HCT116 (cell line): ENCODE data around the gene CLDN1. TPM values are rescaled to one million over a fixed set of nuclear protein-coding genes. Genes with fewer than 3 reads are reported as not detected.

Source experiments
- ATAC-seq: fragments of 200-7000 bp; cut with Tn5 transposase; 2 replicates; pipeline ENCODE4 v1.9.1; 2020; ENCODE audit warnings: mild to moderate bottlenecking, moderate library complexity
- BruUV-seq: library from RNA; stranded (reverse); fragments of 400-500 nt; replicated peaks from 2 replicates; lab custom pipeline; 2021; lab: Mats Ljungman, UMichigan
- CTCF ChIA-PET: fragments of 300-600 bp; sonication (Branson Sonifier 250); formaldehyde crosslinking; loops from one replicate; lab custom pipeline; 2021; ENCODE audit warnings: antibody characterized with exemption; lab: Charles Lee
- POLR2A ChIA-PET: fragments of 300-600, 350-600 bp; sonication (Branson Sonifier 250); formaldehyde crosslinking; loops from one replicate; lab custom pipeline; 2021; ENCODE audit warnings: antibody characterized with exemption; lab: Charles Lee
- RAD21 ChIA-PET, 2 experiments: fragments of 300-600 bp; sonication (Branson Sonifier 250); formaldehyde crosslinking; loops; one replicate each; lab custom pipeline; 2023; ENCODE audit warnings: low total read pairs in 2 of 2; ENCODE audit not compliant: uncharacterized antibody in 2 of 2, unreplicated experiment in 2 of 2, low non-redundant PET in 1 of 2; lab: Charles Lee
- DNase-seq: peaks from one replicate; pipeline ENCODE4 v3.0.0-alpha.2; 2010; ENCODE audit warnings: low read depth, low spot score
- H2AFZ ChIP-seq: fragments of 200-600 bp; shearing (Covaris generic), sonication (generic); 2 replicates; pipeline ENCODE4 v1.6.1; 2017; ENCODE audit warnings: low read depth, mixed run types, mixed read lengths, antibody characterized with exemption, low read length; ENCODE audit not compliant: poor library complexity, severe bottlenecking
- H3K27ac ChIP-seq: 2 replicates; pipeline ENCODE4 v1.5.1; 2012; ENCODE audit warnings: low read depth, low read length
- H3K27me3 ChIP-seq: fragments of 200-600 bp; sonication (generic); 2 replicates; pipeline ENCODE4 v1.6.1; 2016; ENCODE audit warnings: mixed run types, low read length, mixed read lengths; ENCODE audit not compliant: insufficient read depth
- H3K36me3 ChIP-seq, 2 experiments: fragments of 200-500 bp in 1 of 2; fragments of 200-600 bp in 1 of 2; sonication (Bioruptor generic) in 1 of 2; sonication (generic) in 1 of 2; 2 replicates each; pipeline versions ENCODE4 v1.5.1 to v1.6.1; 2014 to 2016; ENCODE audit warnings: low read length in 2 of 2, inconsistent platforms in 1 of 2, mixed read lengths in 1 of 2, mixed run types in 1 of 2; ENCODE audit not compliant: insufficient read depth in 2 of 2, control insufficient read depth in 1 of 2
- H3K4me1 ChIP-seq, 2 experiments: fragments of 200-600 bp in 1 of 2; sonication (generic) in 1 of 2; 2 replicates each; pipeline versions ENCODE4 v1.5.1 to v1.6.1; 2012 to 2017; ENCODE audit warnings: low read length in 2 of 2, inconsistent platforms in 1 of 2, mild to moderate bottlenecking in 1 of 2, mixed read lengths in 1 of 2, mixed run types in 1 of 2, moderate library complexity in 1 of 2; ENCODE audit not compliant: insufficient read depth in 2 of 2, control insufficient read depth in 1 of 2
- H3K4me2 ChIP-seq: fragments of 200-600 bp; sonication (generic); 2 replicates; pipeline ENCODE4 v1.6.1; 2017; ENCODE audit warnings: mixed run types, low read length, mixed read lengths
- H3K4me3 ChIP-seq, 2 experiments: fragments of 200-600 bp in 1 of 2; sonication (generic) in 1 of 2; replicated peaks in 1 of 2; 2 replicates each; pipeline ENCODE4 v1.5.1; 2011 to 2016; ENCODE audit warnings: low read length in 2 of 2, control low read depth in 1 of 2, low read depth in 1 of 2, mild to moderate bottlenecking in 1 of 2, mixed read lengths in 1 of 2, mixed run types in 1 of 2
- H3K79me2 ChIP-seq: fragments of 200-600 bp; sonication (generic); 2 replicates; pipeline ENCODE4 v1.6.1; 2017; ENCODE audit warnings: mild to moderate bottlenecking, mixed run types, low read length, moderate library complexity, mixed read lengths; ENCODE audit not compliant: insufficient read depth
- H3K9ac ChIP-seq: fragments of 200-600 bp; sonication (generic); 2 replicates; pipeline ENCODE4 v1.6.1; 2016; ENCODE audit warnings: low read length, mixed read lengths
- H3K9me2 ChIP-seq: fragments of 200-600 bp; sonication (generic), shearing (Covaris generic); 2 replicates; pipeline ENCODE4 v1.6.1; 2017; ENCODE audit warnings: mixed run types, mild to moderate bottlenecking, moderate library complexity; ENCODE audit not compliant: insufficient read depth
- H3K9me3 ChIP-seq, 2 experiments: fragments of 200-500 bp in 1 of 2; fragments of 200-600 bp in 1 of 2; sonication (Bioruptor generic) in 1 of 2; sonication (generic) in 1 of 2; 2 replicates each; pipeline ENCODE4 v1.6.1; 2014 to 2017; ENCODE audit warnings: low read length in 2 of 2, mixed read lengths in 2 of 2, inconsistent platforms in 1 of 2, low read depth in 1 of 2, mild to moderate bottlenecking in 1 of 2, mixed run types in 1 of 2, moderate library complexity in 1 of 2; ENCODE audit not compliant: control insufficient read depth in 1 of 2, insufficient read depth in 1 of 2
- H4K20me1 ChIP-seq: fragments of 200-600 bp; sonication (generic), shearing (Covaris generic); 2 replicates; pipeline ENCODE4 v1.6.1; 2017; ENCODE audit warnings: mixed run types, mild to moderate bottlenecking, moderate library complexity; ENCODE audit not compliant: insufficient read depth
- CBX3 ChIP-seq: IDR thresholded peaks from 2 replicates; pipeline ENCODE4 v1.6.1; 2012; ENCODE audit warnings: low read depth
- CEBPB ChIP-seq: IDR thresholded peaks from 2 replicates; pipeline ENCODE4 v1.6.1; 2012; ENCODE audit warnings: low read depth
- EGR1 ChIP-seq: IDR thresholded peaks from 2 replicates; pipeline ENCODE4 v1.6.1; 2012; ENCODE audit warnings: low read depth
- ELF1 ChIP-seq: IDR thresholded peaks from 2 replicates; pipeline ENCODE4 v1.6.1; 2012; ENCODE audit warnings: low read depth, borderline replicate concordance
- EZH2 ChIP-seq: fragments of 200-600 bp; sonication (generic); IDR thresholded peaks from 2 replicates; pipeline ENCODE4 v1.6.1; 2017; ENCODE audit warnings: antibody characterized with exemption, mixed run types
- SIN3A ChIP-seq: IDR thresholded peaks from 2 replicates; pipeline ENCODE4 v1.6.1; 2012; ENCODE audit warnings: low read depth
- SP1 ChIP-seq: IDR thresholded peaks from 2 replicates; pipeline ENCODE4 v1.6.1; 2012; ENCODE audit warnings: low read depth
- YY1 ChIP-seq: IDR thresholded peaks from 2 replicates; pipeline ENCODE4 v1.6.1; 2011; ENCODE audit warnings: low read length, low read depth, moderate library complexity, mild to moderate bottlenecking; ENCODE audit not compliant: insufficient replicate concordance; ENCODE audit errors: extremely low read depth
- ZNF274 ChIP-seq: fragments of 200-500 bp; sonication (Bioruptor generic); IDR thresholded peaks from 2 replicates; pipeline ENCODE4 v1.6.1; 2014; ENCODE audit warnings: mild to moderate bottlenecking, low read depth, low read length, inconsistent platforms
- intact Hi-C: fragments of 100-400 bp; cut with micrococcal nuclease; formaldehyde crosslinking; loops from 2 replicates; pipeline ENCODE4 v1.10.0; 2022
- total RNA-seq: library from RNA; stranded (reverse); gene quantifications from one replicate; pipeline ENCODE4 v1.2.1, GENCODE V29; 2021; ENCODE audit not compliant: unreplicated experiment
- TF ChIP-seq, protein P1 (sequence below): IDR thresholded peaks from 2 replicates; pipeline ENCODE4 v1.6.1; 2011; ENCODE audit warnings: mild to moderate bottlenecking, low read length, moderate library complexity; ENCODE audit not compliant: insufficient replicate concordance; ENCODE audit errors: extremely low read depth
- TF ChIP-seq, protein P2 (sequence below): IDR thresholded peaks from 2 replicates; pipeline ENCODE4 v1.6.1; 2012
- TF ChIP-seq, protein P3 (sequence below): IDR thresholded peaks from 2 replicates; pipeline ENCODE4 v1.6.1; 2012
- TF ChIP-seq, protein P4 (sequence below): IDR thresholded peaks from 2 replicates; pipeline ENCODE4 v1.6.1; 2012; ENCODE audit warnings: low read depth

The CLDN1 gene
- total RNA-seq, 1 experiment from 2014 or later, result 0.20 TPM

DNA sequence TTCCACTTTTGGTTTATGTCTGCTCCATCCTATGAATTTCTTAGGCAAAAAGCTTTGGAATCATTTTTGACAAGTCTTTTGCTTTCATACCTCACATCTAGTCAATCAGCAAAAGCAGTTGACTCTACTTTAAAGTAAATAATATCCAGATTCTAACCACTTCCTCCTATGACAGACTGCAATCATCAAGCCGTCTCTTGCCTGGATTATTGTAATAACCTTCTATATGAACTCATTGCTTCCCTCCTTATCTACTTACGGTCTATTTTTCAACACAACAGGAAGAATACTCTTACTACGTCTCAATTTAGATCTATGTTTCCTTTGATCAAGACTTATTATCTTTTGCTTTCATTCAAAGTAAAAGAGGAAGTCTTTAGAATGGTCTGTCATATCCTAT is 20.7 kb downstream of the CLDN1 start (continued):
- TF ChIP-seq, protein P1, sequence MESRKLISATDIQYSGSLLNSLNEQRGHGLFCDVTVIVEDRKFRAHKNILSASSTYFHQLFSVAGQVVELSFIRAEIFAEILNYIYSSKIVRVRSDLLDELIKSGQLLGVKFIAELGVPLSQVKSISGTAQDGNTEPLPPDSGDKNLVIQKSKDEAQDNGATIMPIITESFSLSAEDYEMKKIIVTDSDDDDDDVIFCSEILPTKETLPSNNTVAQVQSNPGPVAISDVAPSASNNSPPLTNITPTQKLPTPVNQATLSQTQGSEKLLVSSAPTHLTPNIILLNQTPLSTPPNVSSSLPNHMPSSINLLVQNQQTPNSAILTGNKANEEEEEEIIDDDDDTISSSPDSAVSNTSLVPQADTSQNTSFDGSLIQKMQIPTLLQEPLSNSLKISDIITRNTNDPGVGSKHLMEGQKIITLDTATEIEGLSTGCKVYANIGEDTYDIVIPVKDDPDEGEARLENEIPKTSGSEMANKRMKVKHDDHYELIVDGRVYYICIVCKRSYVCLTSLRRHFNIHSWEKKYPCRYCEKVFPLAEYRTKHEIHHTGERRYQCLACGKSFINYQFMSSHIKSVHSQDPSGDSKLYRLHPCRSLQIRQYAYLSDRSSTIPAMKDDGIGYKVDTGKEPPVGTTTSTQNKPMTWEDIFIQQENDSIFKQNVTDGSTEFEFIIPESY, result no peak
- TF ChIP-seq, protein P2, sequence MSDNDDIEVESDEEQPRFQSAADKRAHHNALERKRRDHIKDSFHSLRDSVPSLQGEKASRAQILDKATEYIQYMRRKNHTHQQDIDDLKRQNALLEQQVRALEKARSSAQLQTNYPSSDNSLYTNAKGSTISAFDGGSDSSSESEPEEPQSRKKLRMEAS, result no peak
- no peak for TF ChIP-seq CEBPB

DNA sequence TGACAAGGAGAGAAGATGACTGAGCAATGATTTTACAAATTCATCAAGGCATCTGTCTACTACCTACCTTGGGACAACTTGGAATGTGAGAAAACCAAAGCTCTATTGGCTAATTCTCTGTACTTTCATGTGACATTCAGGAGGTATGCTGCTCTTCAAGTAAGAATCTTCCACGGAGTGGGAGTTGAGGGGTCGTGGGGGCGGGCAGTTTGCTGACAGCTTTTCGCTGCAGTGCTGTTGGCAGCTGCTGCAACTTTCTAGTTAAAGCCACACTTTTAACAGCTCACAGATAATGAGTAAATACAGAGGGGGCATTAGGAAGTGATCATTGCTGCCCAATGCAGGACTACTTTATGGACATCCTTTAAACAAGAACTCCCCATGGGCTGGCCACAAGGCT is 22.3 kb downstream of the CLDN1 start:
- CTCF ChIA-PET, result no interaction called here
- ATAC-seq, result no peak

More for the DNA sequence above, 22.3 kb downstream of the CLDN1 start:
- no peak for DNase-seq
- no peak overlapping the region for H3K4me2 ChIP-seq
- BruUV-seq, result no TSS peak
- POLR2A ChIA-PET, result no interaction called here
- no peaks in the 10 kb centered on the region for H3K36me3 ChIP-seq
- H3K9me3 ChIP-seq, result no peaks in the 10 kb centered on the region
- no peaks in the 10 kb centered on the region for H3K27me3 ChIP-seq
- no peaks in the 10 kb centered on the region for H4K20me1 ChIP-seq
- no peak overlapping the region for H3K9ac ChIP-seq
- RAD21 ChIA-PET, result no interaction called here
- no peak overlapping the region for H3K27ac ChIP-seq
- no peaks in the 10 kb centered on the region for H3K79me2 ChIP-seq
- H2AFZ ChIP-seq, result no peak overlapping the region
- TF ChIP-seq ELF1, result no peak
- TF ChIP-seq EZH2, result no peak
- TF ChIP-seq, protein P3, sequence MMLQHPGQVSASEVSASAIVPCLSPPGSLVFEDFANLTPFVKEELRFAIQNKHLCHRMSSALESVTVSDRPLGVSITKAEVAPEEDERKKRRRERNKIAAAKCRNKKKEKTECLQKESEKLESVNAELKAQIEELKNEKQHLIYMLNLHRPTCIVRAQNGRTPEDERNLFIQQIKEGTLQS, result no peak
- no peak for TF ChIP-seq YY1
- TF ChIP-seq, protein P1, result no peak
- TF ChIP-seq SP1, result no peak
- no peak for TF ChIP-seq EGR1
- TF ChIP-seq, protein P4, sequence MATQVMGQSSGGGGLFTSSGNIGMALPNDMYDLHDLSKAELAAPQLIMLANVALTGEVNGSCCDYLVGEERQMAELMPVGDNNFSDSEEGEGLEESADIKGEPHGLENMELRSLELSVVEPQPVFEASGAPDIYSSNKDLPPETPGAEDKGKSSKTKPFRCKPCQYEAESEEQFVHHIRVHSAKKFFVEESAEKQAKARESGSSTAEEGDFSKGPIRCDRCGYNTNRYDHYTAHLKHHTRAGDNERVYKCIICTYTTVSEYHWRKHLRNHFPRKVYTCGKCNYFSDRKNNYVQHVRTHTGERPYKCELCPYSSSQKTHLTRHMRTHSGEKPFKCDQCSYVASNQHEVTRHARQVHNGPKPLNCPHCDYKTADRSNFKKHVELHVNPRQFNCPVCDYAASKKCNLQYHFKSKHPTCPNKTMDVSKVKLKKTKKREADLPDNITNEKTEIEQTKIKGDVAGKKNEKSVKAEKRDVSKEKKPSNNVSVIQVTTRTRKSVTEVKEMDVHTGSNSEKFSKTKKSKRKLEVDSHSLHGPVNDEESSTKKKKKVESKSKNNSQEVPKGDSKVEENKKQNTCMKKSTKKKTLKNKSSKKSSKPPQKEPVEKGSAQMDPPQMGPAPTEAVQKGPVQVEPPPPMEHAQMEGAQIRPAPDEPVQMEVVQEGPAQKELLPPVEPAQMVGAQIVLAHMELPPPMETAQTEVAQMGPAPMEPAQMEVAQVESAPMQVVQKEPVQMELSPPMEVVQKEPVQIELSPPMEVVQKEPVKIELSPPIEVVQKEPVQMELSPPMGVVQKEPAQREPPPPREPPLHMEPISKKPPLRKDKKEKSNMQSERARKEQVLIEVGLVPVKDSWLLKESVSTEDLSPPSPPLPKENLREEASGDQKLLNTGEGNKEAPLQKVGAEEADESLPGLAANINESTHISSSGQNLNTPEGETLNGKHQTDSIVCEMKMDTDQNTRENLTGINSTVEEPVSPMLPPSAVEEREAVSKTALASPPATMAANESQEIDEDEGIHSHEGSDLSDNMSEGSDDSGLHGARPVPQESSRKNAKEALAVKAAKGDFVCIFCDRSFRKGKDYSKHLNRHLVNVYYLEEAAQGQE, result no peak
- no peak for TF ChIP-seq ZNF274
- no peak for TF ChIP-seq CBX3
- TF ChIP-seq, protein P2, result no peak
- no peak for TF ChIP-seq SIN3A
- TF ChIP-seq, all 23 proteins: peak for 0
- no peak overlapping the region for H3K4me3 ChIP-seq
- H3K4me1 ChIP-seq, result no peaks in the 10 kb centered on the region
- H3K9me2 ChIP-seq, result no peaks in the 10 kb centered on the region
- intact Hi-C loops, result no loop called here
